Measurements from ENCODE around the gene SLIRP. TPM values are rescaled to one million over a fixed set of nuclear protein-coding genes. Genes with fewer than 3 reads are reported as not detected.

The SLIRP gene
- total and polyA plus RNA-seq, 2 of the 4 experiments (the other 2 are of a cell fraction), result 226 to 244 TPM

DNA sequence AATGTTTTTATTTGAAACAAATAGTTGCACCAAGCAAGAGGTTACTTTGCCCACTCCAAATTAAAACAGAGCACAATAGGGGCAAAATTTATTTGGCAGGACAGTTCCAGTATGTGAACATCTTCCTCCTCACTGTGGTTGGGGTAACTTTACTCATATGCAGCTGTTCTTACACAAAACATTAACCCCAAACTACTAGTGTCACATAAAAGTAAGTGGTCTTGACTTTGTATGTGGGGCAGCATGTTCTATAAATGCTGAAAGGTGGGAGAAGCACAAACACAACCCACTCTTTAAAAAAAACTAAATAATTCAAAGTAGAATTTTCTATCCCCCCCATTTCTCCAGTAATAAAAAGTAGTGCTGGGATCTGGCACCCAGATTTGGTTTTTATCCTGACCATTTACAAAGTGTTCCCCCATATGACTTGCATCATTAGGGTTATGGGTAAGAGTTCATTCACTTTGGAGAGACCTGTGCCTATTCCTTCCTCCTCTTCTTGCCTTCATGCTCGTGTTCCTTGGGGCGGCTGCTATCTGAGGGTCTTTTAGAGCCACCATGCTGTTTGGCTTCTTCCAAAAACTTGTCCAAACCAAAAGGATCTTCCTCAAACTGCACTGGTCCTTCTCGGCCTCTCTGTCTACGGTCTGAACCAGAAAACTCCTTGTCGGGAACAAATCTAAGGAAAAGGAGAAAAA lies 9.9 kb downstream of the SLIRP start:
- Histone ChIP-seq H2BK120ac (ENCODE audit: low read depth, low read length) (no peak overlapping the region), H3K27me3 (ENCODE audit: control insufficient read depth, insufficient read depth, low read length) (no peaks in the 10 kb centered on the region), H4K91ac (ENCODE audit: insufficient read depth, low read depth, low read length) (no peak overlapping the region), H3K56ac (ENCODE audit: extremely low read depth, insufficient read depth, low read length) (no peak overlapping the region), H3K9me3 (ENCODE audit: control insufficient read depth, insufficient read depth, low read length) (no peaks in the 10 kb centered on the region), H2BK15ac (ENCODE audit: low read depth, low read length) (no peak overlapping the region), H3K9ac (ENCODE audit: low read depth, low read length) (no peak overlapping the region), H2AFZ (replicated peaks; ENCODE audit: low read length, poor library complexity) (no peak overlapping the region), H4K20me1 (ENCODE audit: insufficient read depth, low read length) (peaks cover 3% of the 10 kb centered on the region; the same call in 1 of the 2 replicates), H2BK20ac (ENCODE audit: low read depth, low read length) (no peak overlapping the region), H3K27ac (ENCODE audit: insufficient read depth, low read length) (no peak overlapping the region), H3K9me1 (ENCODE audit: insufficient read depth, low read length) (0 out of 2 replicates have a peak, but pooled peaks cover 2% of the 10 kb centered on the region), H2BK5ac (ENCODE audit: low read depth, low read length, poor library complexity, severe bottlenecking) (no peak overlapping the region), H3K23ac (ENCODE audit: low read depth, low read length) (no peak overlapping the region), H3K4me2 (ENCODE audit: low read depth, low read length) (no peak overlapping the region), H3K14ac (replicated peaks; ENCODE audit: low read depth, low read length) (no peak overlapping the region), H3K79me1 (ENCODE audit: low read depth in 1 of 2, low read length in 2 of 2) (peaks cover 11 to 15% of the 10 kb centered on the region in 2 experiments), H3K18ac (ENCODE audit: low read depth, low read length) (no peak overlapping the region), H4K5ac (ENCODE audit: low read depth, low read length) (no peak overlapping the region), H4K8ac (ENCODE audit: low read depth in 2 of 2, low read length in 2 of 2) (no peak overlapping the region), H2AK5ac (ENCODE audit: low read depth, low read length) (no peak overlapping the region), H3K4ac (ENCODE audit: low read depth, low read length) (no peak overlapping the region), H2AK9ac (replicated peaks; ENCODE audit: low read depth, low read length, poor library complexity) (no peak overlapping the region), H3K4me3 (ENCODE audit: insufficient read depth, low read depth, low read length) (no peak overlapping the region), H3K4me1 (ENCODE audit: control insufficient read depth, insufficient read depth, low read length) (no peaks in the 10 kb centered on the region), H3K36me3 (ENCODE audit: control insufficient read depth, insufficient read depth, low read length) (peaks cover 43% of the 10 kb centered on the region)
- DNase-seq (no peak), ATAC-seq (ENCODE audit: low read depth) (no peak)
- no CpG with 5 or more reads among the region's 5 CpGs for WGBS, 2 experiments (ENCODE audit: extremely low coverage in 2 of 2, insufficient read length in 1 of 2)
- BruUV-seq (replicated peaks), result TSS peak; percentile 99
- in situ Hi-C loops (cut with MboI; ENCODE audit: low sequenced_read_pairs) (loop anchor here (10.0 kb wide), 1 partner anchor 253 kb away; no protein-coding TSS in a partner anchor), intact Hi-C loops (cut with micrococcal nuclease) (no loop called here), dilution Hi-C loops (cut with HindIII; ENCODE audit: low sequenced_read_pairs, unreplicated experiment) (no loop called here)
- ChIA-PET POLR2A (ENCODE audit: unreplicated experiment) (no interaction called here), CTCF (interaction anchor here (0.6 kb wide), 2 partner anchors 11 to 139 kb away, joined by 3 read pairs; no protein-coding TSS in a partner anchor)
- TF ChIP-seq MAFK (IDR thresholded peaks at IDR 0.05; ENCODE audit: low read depth, low read length) (no peak), CEBPB (IDR thresholded peaks at IDR 0.05; ENCODE audit: low read depth, low read length) (no peak), CHD1 (IDR thresholded peaks at IDR 0.05; ENCODE audit: low read depth, low read length) (no peak), RAD21 (IDR thresholded peaks at IDR 0.05; ENCODE audit: low read length) (no peak), ELK1 (IDR thresholded peaks at IDR 0.05; ENCODE audit: borderline replicate concordance, low read depth, low read length) (no peak), RCOR1 (IDR thresholded peaks at IDR 0.05; ENCODE audit: insufficient replicate concordance, low read length) (no peak), BHLHE40 (IDR thresholded peaks at IDR 0.05; ENCODE audit: low read depth, low read length) (no peak), SMC3 (IDR thresholded peaks at IDR 0.05; ENCODE audit: low read depth, low read length) (no peak), POLR2A (IDR thresholded peaks at IDR 0.05; ENCODE audit: low read depth, low read length) (no peak), MAZ (IDR thresholded peaks at IDR 0.05; ENCODE audit: borderline replicate concordance, low read depth, low read length) (no peak), RFX5 (IDR thresholded peaks at IDR 0.05; ENCODE audit: low read depth, low read length) (no peak), NFE2L2 (IDR thresholded peaks at IDR 0.05; ENCODE audit: low read depth, low read length) (no peak)
- TF ChIP-seq, protein P1, sequence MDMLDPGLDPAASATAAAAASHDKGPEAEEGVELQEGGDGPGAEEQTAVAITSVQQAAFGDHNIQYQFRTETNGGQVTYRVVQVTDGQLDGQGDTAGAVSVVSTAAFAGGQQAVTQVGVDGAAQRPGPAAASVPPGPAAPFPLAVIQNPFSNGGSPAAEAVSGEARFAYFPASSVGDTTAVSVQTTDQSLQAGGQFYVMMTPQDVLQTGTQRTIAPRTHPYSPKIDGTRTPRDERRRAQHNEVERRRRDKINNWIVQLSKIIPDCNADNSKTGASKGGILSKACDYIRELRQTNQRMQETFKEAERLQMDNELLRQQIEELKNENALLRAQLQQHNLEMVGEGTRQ (IDR thresholded peaks at IDR 0.05; ENCODE audit: low read depth, low read length), result no peak
- TF ChIP-seq, protein P2, sequence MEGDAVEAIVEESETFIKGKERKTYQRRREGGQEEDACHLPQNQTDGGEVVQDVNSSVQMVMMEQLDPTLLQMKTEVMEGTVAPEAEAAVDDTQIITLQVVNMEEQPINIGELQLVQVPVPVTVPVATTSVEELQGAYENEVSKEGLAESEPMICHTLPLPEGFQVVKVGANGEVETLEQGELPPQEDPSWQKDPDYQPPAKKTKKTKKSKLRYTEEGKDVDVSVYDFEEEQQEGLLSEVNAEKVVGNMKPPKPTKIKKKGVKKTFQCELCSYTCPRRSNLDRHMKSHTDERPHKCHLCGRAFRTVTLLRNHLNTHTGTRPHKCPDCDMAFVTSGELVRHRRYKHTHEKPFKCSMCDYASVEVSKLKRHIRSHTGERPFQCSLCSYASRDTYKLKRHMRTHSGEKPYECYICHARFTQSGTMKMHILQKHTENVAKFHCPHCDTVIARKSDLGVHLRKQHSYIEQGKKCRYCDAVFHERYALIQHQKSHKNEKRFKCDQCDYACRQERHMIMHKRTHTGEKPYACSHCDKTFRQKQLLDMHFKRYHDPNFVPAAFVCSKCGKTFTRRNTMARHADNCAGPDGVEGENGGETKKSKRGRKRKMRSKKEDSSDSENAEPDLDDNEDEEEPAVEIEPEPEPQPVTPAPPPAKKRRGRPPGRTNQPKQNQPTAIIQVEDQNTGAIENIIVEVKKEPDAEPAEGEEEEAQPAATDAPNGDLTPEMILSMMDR (conservative IDR thresholded peaks at IDR 0.05; ENCODE audit: low read depth, low read length), result no peak
